GM12872 (cell line): ENCODE data around the gene PGC.

ENCODE experiments used
- CTCF ChIP-seq: IDR thresholded peaks from 3 replicates; pipeline ENCODE4 v1.5.1; 2011; ENCODE audit warnings: low read depth, mild to moderate bottlenecking, low read length, moderate library complexity; ENCODE audit not compliant: insufficient read depth

The PGC gene

DNA sequence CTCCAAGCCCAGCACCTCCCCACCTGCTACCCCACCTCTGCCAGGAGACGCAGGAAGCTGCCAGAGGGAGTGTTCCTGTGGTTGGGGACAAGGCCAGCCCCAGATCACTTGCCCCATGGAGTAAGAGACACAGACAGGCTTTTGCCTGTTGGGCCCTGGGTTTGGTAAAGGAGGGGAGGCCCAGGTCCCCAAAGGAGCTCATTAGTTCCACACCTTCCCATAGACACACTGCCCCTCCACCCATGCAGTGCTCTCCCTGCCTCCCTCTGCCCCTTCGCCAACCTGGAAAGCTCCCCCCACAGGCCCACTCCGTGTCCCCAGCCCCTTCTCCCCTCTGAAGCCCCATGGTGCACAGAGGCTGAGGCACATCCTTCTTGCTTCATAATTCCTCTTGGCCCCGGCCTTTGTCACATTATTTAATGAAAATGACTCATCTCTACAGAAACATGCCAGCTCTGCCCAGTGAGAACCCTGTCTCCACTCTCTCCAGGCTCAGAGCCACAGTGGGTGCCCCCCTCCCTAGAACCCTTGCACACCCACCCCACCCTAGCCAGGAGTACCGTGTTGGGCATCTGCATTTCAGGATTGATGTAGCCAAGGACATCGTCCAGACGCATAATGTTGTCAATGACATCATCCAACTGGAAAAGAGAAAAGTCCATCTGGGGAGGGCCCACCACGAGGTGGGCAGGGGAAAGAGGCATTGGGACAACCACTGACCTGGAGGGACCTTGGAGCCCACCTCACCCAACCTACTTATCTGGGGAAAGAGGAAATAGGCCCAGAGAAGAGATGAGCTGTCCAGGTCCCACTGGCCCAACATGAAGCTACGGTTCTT lies 57.8 kb downstream of the PGC start:
- no peak for TF ChIP-seq CTCF

DNA sequence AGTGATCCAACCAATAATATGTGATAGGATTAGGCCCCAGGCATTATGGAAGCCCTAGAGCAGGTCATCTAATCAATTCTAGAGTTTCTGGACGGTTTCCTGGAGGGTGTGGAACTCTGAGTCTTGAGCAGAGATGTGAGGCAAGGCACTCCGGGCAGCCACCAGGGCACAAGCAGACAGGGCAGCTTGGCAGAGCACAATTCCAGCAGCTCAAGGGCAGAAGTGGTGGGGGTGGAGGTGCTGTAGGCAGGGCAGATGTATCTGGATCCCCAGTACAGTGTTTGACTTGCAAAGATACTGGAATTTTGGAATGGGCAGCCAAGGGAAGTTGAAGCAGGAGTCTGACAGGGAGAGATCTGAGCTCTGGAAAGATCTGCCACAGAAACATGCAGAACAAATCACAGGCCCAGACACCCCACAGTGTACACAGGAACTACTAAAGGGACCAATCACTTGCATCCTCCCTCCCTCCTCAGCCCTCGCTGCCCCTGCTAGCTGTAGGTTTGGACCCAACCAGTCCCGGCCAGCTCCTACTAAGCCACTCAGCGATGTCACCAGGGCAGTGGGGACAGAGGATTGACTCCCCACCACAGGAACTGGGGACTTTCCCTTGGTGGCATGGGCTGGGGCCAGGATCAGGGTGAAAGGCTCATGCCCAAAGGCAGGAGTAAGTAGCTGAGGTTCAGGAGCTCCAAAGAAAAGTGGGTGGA lies 58.8 kb downstream of the PGC start:
- no peak for TF ChIP-seq CTCF

DNA sequence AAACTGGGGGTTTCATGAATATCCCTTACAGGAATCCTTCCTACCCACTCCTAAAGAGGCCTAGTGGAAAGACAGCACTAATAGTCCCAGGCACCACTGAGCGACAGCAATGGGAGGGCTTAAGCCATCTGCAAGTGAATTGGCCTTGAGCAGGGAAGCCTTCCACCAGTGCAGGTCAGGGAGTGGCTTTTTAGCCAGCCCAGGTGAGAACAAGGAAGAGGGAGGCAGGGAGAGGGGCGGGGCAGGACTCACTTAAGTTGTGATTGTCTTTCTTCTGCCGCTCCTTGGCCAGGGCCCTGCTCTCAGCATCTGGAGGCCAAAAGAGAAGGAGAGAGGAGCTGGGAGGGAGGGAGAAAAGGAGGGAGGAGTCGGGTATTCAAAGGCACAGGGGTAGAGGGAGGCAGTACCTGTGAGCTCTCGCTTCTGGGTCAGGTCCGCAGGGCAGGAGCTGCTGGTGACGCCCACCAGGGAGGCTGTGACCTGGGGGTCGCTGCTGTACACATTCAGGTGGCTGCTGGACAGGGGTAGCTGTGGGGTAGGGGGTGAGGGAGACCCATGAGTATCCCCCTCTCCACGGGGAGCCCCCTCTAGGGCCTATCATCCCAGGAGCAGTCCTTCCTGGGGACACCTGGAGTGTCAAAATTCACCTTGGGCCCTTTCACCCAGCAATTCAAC lies 59.6 kb downstream of the PGC start:
- TF ChIP-seq CTCF: no peak
